ENCODE results near the gene CYB5B.
A peak's percentile ranks its signal among the peaks of the same experiment; 100 is the strongest.

Gene CYB5B

GRCh38 chr16:69509125-69509524 lies 84.7 kb downstream of the CYB5B start:
- no peak for DNase-seq (ENCODE audit: low read depth)
- H3K4me3 ChIP-seq (ENCODE audit: control insufficient read depth, low read depth, low read length): no peak overlapping the region
- TF ChIP-seq, protein P1, sequence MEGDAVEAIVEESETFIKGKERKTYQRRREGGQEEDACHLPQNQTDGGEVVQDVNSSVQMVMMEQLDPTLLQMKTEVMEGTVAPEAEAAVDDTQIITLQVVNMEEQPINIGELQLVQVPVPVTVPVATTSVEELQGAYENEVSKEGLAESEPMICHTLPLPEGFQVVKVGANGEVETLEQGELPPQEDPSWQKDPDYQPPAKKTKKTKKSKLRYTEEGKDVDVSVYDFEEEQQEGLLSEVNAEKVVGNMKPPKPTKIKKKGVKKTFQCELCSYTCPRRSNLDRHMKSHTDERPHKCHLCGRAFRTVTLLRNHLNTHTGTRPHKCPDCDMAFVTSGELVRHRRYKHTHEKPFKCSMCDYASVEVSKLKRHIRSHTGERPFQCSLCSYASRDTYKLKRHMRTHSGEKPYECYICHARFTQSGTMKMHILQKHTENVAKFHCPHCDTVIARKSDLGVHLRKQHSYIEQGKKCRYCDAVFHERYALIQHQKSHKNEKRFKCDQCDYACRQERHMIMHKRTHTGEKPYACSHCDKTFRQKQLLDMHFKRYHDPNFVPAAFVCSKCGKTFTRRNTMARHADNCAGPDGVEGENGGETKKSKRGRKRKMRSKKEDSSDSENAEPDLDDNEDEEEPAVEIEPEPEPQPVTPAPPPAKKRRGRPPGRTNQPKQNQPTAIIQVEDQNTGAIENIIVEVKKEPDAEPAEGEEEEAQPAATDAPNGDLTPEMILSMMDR (IDR thresholded peaks at IDR 0.05; ENCODE audit: control insufficient read depth, insufficient read depth, low read depth, low read length, missing control alignments): no peak

DNA sequence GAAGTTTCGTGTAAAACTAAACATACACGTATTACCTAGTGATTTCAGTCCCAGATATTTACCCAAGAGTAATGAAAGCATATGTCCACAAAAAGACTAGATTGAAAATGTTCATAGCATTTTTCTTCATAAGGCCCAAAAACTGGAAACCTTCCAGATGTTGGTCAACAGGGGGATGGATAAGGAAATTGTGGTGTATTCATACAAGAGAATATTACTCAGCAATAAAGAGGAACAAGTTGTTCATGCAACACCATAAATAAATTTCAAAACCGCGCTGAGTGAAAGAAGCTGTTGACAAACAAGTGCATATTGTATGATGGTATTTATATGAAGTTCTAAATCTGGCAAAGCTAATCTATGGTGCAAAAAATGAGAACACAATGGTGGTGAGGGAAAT lies 87.2 kb downstream of the CYB5B start:
- TF ChIP-seq, protein P1 (IDR thresholded peaks at IDR 0.05; ENCODE audit: control insufficient read depth, insufficient read depth, low read depth, low read length, missing control alignments): no peak
- H3K4me3 ChIP-seq (ENCODE audit: control insufficient read depth, low read depth, low read length): no peak overlapping the region
- no peak for DNase-seq (ENCODE audit: low read depth)

- TF ChIP-seq, protein P1 (IDR thresholded peaks at IDR 0.05; ENCODE audit: control insufficient read depth, insufficient read depth, low read depth, low read length, missing control alignments): no peak
- H3K4me3 ChIP-seq (ENCODE audit: control insufficient read depth, low read depth, low read length): no peak overlapping the region
- DNase-seq (ENCODE audit: low read depth): peak; percentile 78
Measured at GRCh38 chr16:69513180-69513966, 89.0 kb downstream of the CYB5B start.

DNA sequence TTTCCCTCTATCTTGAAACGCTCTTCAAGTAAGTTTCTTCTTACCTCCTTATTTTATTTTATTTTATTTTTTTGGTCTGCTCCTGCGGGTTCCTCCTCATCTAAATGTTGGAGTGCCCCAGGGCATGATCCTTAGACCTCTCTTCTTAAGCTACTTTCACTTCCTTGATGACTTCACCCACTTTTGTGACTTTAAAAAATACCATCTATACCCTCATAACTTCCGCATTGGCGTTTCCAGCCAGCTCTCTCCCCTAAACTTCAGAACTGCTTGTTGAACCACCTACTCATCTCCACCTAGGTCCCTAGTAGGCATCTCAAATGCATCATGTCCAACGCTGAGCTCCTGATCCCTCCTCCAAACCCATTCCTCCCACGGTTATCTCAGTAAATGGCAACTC lies 89.9 kb downstream of the CYB5B start:
- H3K4me3 ChIP-seq (ENCODE audit: control insufficient read depth, low read depth, low read length): no peak overlapping the region
- TF ChIP-seq, protein P1 (IDR thresholded peaks at IDR 0.05; ENCODE audit: control insufficient read depth, insufficient read depth, low read depth, low read length, missing control alignments): no peak
- no peak for DNase-seq (ENCODE audit: low read depth)
